HG03045 (cell line): ENCODE data around the gene MLEC.

ENCODE experiments used
- ATAC-seq: cut with Tn5 transposase; IDR thresholded peaks from one replicate; pipeline ENCODE4 v1.9.1; 2021; ENCODE audit warnings: mild to moderate bottlenecking, moderate library complexity; ENCODE audit not compliant: unreplicated experiment

Gene MLEC

DNA sequence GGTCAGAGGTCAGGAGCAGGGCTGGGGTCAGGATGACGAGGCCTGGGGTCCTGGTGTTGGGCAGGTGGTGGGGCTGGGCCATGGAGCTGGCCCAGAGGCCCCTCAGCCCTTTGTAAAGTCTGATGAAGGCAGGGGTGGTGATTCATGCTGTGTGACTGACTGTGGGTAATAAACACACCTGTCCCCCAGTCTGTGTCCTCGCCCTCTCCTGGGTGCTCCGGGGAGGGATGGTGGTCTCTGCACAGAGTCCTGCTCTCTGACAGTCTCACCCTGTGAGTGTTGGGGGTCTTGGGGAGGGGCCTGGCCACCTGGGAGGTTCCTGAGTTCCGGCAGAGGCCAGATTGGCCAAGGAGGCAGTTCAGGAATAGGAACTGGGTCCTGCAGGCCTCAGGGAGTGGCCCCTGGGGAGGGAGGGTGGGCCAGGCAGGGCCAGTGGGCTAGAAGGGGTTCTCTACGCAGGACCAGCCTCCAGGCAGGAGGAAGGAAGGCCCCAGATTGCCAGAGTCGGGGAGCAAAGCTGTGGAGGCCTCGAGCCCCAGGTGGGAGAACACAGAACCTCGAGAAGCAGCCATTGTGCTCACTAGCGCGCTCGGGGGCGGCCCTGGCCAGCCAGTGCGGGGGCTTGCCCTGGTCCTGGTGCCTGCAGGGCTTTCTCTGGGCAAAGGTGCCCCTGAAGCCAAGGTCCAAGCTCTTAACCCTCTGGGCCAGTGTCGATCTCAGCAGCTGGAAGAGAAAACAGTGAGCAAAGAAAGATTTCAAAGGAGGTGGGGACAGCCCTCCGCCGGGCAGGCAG lies 53.1 kb downstream of the MLEC start:
- no peak for ATAC-seq

DNA sequence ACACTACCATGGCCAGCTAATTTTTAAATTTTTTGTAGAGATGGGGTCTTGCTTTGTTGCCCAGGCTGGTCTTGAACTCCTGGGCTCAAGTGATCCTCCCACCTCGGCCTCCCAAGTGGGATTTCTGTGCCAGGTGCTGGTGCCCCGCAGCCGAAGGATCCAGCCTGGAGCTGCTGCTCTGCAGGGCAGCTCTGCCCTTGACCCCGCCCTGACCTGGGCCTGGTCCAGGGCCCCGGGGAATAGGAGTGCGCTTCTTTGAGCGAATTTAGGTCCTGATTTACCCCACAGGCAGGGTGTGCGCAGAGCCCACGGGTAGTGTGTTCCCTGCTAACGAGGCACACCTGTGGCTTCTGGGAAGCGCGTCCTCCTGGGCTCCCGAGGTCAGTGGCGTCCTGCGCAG lies 53.9 kb downstream of the MLEC start:
- ATAC-seq = no peak

DNA sequence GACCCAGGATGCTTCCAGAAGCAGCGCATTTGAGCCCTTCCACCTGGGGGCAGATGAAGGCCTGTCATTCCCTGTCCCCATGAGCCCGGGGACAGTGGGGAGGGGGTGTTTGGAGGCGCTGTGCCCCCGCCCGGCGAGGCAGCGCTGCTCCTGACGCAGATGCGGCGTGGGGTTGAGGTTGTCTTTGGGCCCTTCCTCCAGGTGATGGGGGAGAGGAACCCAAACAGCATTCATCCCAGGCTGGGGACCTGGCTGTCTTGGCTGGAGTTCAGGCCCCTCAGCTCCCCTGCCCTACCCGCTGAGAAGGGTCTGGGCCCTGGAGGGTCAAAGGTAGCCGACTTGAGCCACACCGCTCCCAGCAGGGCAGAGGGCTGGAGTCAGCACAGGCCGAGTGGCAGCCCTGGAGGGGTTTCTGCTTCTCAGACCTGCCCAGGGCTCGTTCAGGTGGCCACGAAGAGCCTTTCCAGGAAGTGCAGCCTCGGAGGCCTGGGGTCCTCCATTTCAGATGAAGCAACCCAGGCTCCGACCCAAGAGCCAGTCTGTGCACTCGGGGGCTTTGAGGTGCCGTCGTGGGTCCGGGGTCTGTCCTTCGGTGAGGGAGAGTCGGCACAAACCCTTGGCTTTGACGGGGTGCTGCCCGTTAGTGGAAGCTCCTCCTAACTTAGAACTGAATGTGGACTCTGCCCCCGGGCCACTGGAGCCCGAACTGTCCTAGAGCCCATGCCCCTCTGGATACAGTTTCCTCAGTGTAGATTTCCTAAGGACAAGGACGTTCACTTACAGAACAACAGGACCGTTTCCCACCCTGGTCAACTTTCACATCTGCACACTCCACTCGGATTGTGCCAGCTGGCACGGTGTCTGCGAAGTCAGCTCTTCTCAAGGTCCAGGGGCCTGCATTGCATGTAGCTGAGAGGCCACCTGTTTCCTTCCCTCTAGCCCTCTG lies 54.8 kb downstream of the MLEC start:
- no peak for ATAC-seq

DNA sequence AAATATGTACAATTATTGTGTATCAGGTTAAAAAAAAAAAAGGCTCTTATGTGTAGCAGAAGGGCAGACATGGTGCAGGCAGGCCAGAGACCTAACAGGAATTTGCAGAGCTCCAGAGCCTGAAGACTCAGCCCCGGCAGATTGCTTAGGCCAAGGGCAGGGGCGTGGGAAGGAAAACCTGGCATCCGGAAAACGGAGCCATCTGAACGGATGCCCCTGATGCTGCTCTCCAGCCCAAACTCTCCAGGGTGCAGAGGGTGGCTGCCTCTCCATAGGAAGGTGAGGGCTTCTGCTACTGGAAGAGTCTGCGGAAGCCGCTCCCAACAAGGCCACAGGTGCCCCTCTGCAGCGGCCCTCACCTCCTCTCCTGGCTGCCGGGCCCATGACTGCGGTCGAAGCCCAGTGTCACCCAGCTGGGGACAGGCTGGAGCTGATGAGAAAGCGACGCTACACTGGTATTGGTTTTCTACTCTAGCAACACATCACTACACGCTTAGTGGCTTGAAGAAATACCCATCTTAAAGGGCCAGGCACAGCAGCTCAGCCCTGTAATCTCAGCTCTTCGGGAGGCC lies 58.1 kb downstream of the MLEC start:
- no peak for ATAC-seq

DNA sequence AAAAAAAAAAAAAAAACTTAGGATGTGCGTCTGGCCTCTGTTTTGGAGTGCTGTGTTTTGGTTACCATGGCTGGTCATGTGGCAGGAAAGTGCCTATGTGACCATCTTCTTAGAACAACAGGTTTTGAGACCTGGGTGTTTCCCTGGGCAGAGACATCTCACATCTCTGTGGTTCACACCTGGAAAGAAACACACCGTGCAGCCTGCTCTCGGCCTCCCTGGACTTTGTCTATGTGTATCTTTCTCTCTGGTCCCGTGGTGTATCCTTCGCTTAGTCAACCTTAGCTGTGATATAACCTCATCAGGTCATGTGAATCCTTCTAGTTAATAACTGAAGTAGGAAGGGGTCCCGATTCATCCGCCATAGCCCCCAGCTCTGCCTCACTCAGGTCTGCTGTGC lies 61.3 kb downstream of the MLEC start:
- ATAC-seq = no peak

DNA sequence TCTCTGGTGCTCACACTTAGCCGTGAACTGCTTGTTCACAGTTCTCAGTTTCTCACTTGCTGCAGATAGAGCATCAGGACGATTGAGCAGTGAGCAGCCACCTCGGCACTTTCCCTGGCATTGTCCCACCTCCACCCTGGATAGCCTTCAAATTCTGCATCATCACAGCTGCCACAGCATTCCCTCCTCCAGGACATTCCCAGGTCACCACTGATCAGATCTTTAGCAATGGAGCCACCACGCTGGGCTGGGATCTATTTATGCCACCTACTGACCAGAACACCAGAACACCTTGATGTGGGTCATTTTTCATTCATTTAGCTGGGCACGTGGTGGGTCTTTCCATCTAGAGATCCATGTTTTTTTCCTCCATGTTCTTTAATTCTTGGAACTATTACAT lies 62.3 kb downstream of the MLEC start:
- no peak for ATAC-seq

DNA sequence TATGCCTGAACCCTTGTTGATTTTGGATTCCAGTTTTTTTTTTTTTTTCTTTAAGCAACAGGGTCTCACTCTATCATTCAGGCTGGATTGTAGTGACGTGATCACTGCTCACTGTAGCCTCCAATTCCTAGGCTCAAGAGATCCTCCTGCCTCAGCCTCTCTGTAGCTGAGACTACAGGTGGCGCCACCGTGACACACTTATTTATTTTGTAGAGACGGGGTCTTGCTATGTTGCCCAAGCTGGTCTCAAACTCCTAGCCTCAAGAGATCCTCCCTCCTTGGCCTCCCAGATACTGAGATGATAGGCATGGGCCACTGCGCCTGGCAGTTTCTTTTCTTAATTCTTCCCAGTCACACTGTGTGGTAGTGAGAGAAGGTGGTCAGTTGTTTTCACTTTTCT lies 63.9 kb downstream of the MLEC start:
- no peak for ATAC-seq

DNA sequence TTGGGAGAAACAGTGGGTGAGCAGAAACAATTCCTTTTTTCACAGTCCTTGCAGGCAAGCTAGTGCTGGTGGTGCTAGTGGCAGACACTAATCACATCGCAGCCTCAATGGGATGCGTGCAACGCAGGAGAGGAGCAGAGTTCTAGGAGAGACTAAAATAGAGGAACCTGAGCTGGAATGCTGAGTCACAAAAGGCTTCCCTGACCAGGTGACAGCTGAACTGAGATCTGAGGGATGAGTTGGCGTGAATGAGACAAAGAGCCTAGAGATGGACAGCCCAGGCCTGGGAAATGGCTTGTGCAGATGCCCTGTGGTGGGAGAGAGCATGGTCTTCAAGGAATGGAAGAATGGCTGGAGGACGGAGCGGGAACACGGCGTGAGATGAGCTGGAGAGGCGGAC lies 64.4 kb downstream of the MLEC start:
- no peak for ATAC-seq
